B cell (primary cell): ENCODE data around the gene C19orf33. TPM values are rescaled to one million over a fixed set of nuclear protein-coding genes. Genes with fewer than 3 reads are reported as not detected.

Experiments
- ATAC-seq: fragments of 200-7000 bp; cut with Tn5 transposase; one replicate; pipeline ENCODE4 v1.10.0; 2021; ENCODE audit warnings: low read depth, mild to moderate bottlenecking, moderate number of reproducible peaks, moderate library complexity
- CTCF ChIA-PET: fragments of 350-600 bp; sonication (Branson Sonifier 250); formaldehyde crosslinking; loops from one replicate; lab custom pipeline; 2021; ENCODE audit warnings: antibody characterized with exemption, inconsistent platforms; lab: Charles Lee
- POLR2A ChIA-PET: fragments of 350-600 bp; sonication (Branson Sonifier 250); formaldehyde crosslinking; loops from one replicate; lab custom pipeline; 2021; ENCODE audit warnings: antibody characterized with exemption; lab: Charles Lee
- DNase-seq: peaks from one replicate; pipeline ENCODE4 v3.0.0; 2013
- H2AFZ ChIP-seq: 2 replicates; pipeline ENCODE4 v1.6.1; 2012; ENCODE audit warnings: mild to moderate bottlenecking, low read depth, low read length; ENCODE audit not compliant: insufficient read depth, poor library complexity, severe bottlenecking
- H3K27ac ChIP-seq, 2 donors: 1 replicate in 1 of 2; 2 replicates in 1 of 2; pipeline ENCODE4 v1.5.1; 2012 to 2013; ENCODE audit warnings: low read length in 2 of 2, mild to moderate bottlenecking in 2 of 2, moderate library complexity in 1 of 2
- H3K27me3 ChIP-seq, 4 experiments: fragments of 200-600 bp in 1 of 4; sonication (generic) in 1 of 4; replicated peaks in 1 of 4; 1 replicate in 2 of 4; 2 replicates in 2 of 4; pipeline versions ENCODE4 v1.6.1 to v1.7.0; 2013 to 2016; ENCODE audit warnings: low read length in 3 of 4, mild to moderate bottlenecking in 2 of 4, mixed read lengths in 1 of 4, moderate library complexity in 1 of 4; ENCODE audit not compliant: insufficient read depth in 4 of 4, control insufficient read depth in 3 of 4; ENCODE audit errors: control extremely low read depth in 1 of 4
- H3K36me3 ChIP-seq, 2 experiments: replicated peaks in 1 of 2; 1 replicate in 1 of 2; 2 replicates in 1 of 2; pipeline versions ENCODE4 v1.6.1 to v1.7.1; 2013; ENCODE audit warnings: low read length in 1 of 2; ENCODE audit not compliant: insufficient read depth in 2 of 2, control insufficient read depth in 1 of 2; ENCODE audit errors: control extremely low read depth in 1 of 2, extremely low read depth in 1 of 2
- H3K4me1 ChIP-seq, 2 donors: fragments of 200-600 bp in 1 of 2; sonication (generic) in 1 of 2; 1 replicate in 1 of 2; 2 replicates in 1 of 2; pipeline versions ENCODE4 v1.5.1 to v1.6.1; 2013 to 2017; ENCODE audit warnings: low read length in 2 of 2; ENCODE audit not compliant: control insufficient read depth in 2 of 2, insufficient read depth in 2 of 2
- H3K4me2 ChIP-seq: replicated peaks from 2 replicates; pipeline ENCODE3; 2012; ENCODE audit warnings: mild to moderate bottlenecking, low read depth, low read length; ENCODE audit not compliant: poor library complexity, severe bottlenecking
- H3K4me3 ChIP-seq, 5 experiments: fragments of 200-600 bp in 1 of 5; sonication (generic) in 1 of 5; 1 replicate in 3 of 5; 2 replicates in 2 of 5; pipeline versions ENCODE4 v1.5.1 to v1.7.0; 2011 to 2016; ENCODE audit warnings: low read length in 4 of 5, mild to moderate bottlenecking in 4 of 5, low read depth in 2 of 5, control low read depth in 1 of 5, moderate library complexity in 1 of 5; ENCODE audit not compliant: insufficient read depth in 1 of 5; ENCODE audit errors: control extremely low read depth in 1 of 5, extremely low read depth in 1 of 5
- H3K79me2 ChIP-seq: fragments of 200-600 bp; sonication (generic); one replicate; pipeline ENCODE4 v1.6.0; 2016; ENCODE audit warnings: low read length; ENCODE audit not compliant: control insufficient read depth, insufficient read depth
- H3K9ac ChIP-seq: fragments of 200-600 bp; sonication (generic); 2 replicates; pipeline ENCODE4 v1.6.1; 2017; ENCODE audit warnings: mild to moderate bottlenecking, low read length, moderate library complexity
- H3K9me3 ChIP-seq, 3 donors: one replicate each; pipeline versions ENCODE4 v1.6.1 to v1.7.1; 2013; ENCODE audit warnings: low read length in 2 of 3; ENCODE audit not compliant: control insufficient read depth in 2 of 3, insufficient read depth in 1 of 3; ENCODE audit errors: control extremely low read depth in 1 of 3
- H4K20me1 ChIP-seq: 2 replicates; pipeline ENCODE4 v1.6.0; 2012; ENCODE audit warnings: mild to moderate bottlenecking, low read length; ENCODE audit not compliant: insufficient read depth, control insufficient read depth, poor library complexity, severe bottlenecking
- H3K27ac Mint-ChIP-seq: one replicate; pipeline ENCODE4 v1.8.0; 2021; ENCODE audit warnings: mixed read lengths
- H3K27me3 Mint-ChIP-seq: one replicate; pipeline ENCODE4 v1.8.0; 2021; ENCODE audit warnings: mixed read lengths
- H3K4me1 Mint-ChIP-seq: one replicate; pipeline ENCODE4 v1.8.0; 2021; ENCODE audit warnings: mixed read lengths
- H3K4me3 Mint-ChIP-seq: one replicate; pipeline ENCODE4 v1.8.0; 2021; ENCODE audit warnings: mixed read lengths
- H3K9me3 Mint-ChIP-seq: one replicate; pipeline ENCODE4 v1.8.0; 2022; ENCODE audit warnings: mixed read lengths; ENCODE audit not compliant: insufficient read depth
- EZH2 ChIP-seq: IDR thresholded peaks from 2 replicates; pipeline ENCODE4 v1.6.1; 2012; ENCODE audit warnings: borderline replicate concordance, low read depth, mild to moderate bottlenecking, moderate library complexity, low read length; ENCODE audit not compliant: insufficient read depth, poor library complexity, severe bottlenecking
- WGBS: methylation state at CpG from one replicate; pipeline ENCODE4 v1.1.5; 2013; ENCODE audit warnings: missing lambda C conversion rate; ENCODE audit not compliant: insufficient coverage; 5-methylcytosine and 5-hydroxymethylcytosine counted together
- intact Hi-C: fragments of 100-400 bp; cut with micrococcal nuclease; formaldehyde crosslinking; loops from one replicate; pipeline ENCODE4 v1.10.0; 2022
- polyA plus RNA-seq: library from polyadenylated mRNA; depleted of rRNA; stranded (reverse); fragments of >200 nt; gene quantifications from 2 replicates; pipeline ENCODE4 v1.2.3, GENCODE V29; 2012
- total RNA-seq, 2 donors: library from RNA; stranded (reverse); fragments of 120-200 nt in 1 of 2; gene quantifications; 1 replicate in 1 of 2; 2 replicates in 1 of 2; pipeline versions ENCODE4 v1.2.3 to v1.2.4, GENCODE V29; 2013 to 2022
- TF ChIP-seq, protein P1 (sequence below): fragments of 200-600 bp; IDR thresholded peaks from one replicate; pipeline ENCODE4 v1.8.0; 2022; ENCODE audit warnings: antibody characterized with exemption, mild to moderate bottlenecking

Gene C19orf33
- total and polyA plus RNA-seq, 2 donors (not counting 1 experiment from before 2014, with no cell fraction given), result 1.2 TPM; not detected in 1

DNA sequence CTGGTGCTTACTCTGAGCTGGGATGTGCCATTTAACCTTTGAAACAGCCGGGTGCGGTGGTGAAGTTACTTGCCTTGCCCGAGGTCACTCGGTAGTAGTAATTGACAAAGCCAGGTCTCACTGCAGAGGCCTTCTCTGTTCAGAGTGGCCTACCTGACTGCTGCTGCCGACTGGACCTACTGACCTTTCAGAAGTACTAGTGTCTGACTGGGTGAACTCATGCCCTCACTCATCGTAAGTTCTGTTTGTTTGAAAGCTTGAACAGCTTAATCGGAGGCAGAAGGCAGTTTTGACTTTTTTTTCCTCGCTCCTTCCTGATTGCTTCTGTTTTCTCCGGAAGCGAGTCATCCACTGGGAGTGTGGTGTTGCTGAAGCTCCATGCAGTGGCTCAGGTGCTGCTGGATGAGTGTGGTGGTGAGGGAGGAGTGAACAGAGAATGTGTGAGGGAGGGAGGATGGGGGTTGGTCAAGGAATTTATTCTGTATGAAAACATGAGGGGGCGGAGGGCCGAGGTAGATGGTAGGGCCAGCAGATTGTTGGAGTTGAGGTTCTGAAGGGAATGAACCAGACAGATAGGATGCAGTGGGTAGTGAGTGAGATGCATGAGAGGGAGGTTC, 37.0 kb upstream of the C19orf33 start:
- H2AFZ ChIP-seq, result no peak overlapping the region
- POLR2A ChIA-PET, result interaction anchor here (0.7 kb wide), 1 partner anchor 60 kb away, joined by 3 read pairs; no protein-coding TSS in a partner anchor

More for the DNA sequence above, 37.0 kb upstream of the C19orf33 start:
- no peak overlapping the region for H3K4me3 ChIP-seq
- Mint-ChIP-seq H3K4me3 (peak overlapping the region; percentile 1), H3K9me3 (no peaks in the 10 kb centered on the region), H3K4me1 (peaks cover 42% of the 10 kb centered on the region), H3K27me3 (no peaks in the 10 kb centered on the region), H3K27ac (peak overlapping the region; percentile 4)
- intact Hi-C loops, result no loop called here
- peaks cover 12% of the 10 kb centered on the region for H4K20me1 ChIP-seq
- H3K27me3 ChIP-seq, result no peaks in the 10 kb centered on the region
- WGBS, result 90% methylated on average over 12 of the region's 12 CpGs
- no peaks in the 10 kb centered on the region for H3K9me3 ChIP-seq
- no peak overlapping the region for H3K4me2 ChIP-seq
- CTCF ChIA-PET, result interaction anchor here (0.6 to 1.0 kb wide), 4 partner anchors 40 to 370 kb away, joined by 3 to 5 read pairs (median 3); partner anchors contain the start of gene FAM98C
- H3K36me3 ChIP-seq, result no peaks in the 10 kb centered on the region
- no peak for TF ChIP-seq EZH2
- TF ChIP-seq, protein P1, sequence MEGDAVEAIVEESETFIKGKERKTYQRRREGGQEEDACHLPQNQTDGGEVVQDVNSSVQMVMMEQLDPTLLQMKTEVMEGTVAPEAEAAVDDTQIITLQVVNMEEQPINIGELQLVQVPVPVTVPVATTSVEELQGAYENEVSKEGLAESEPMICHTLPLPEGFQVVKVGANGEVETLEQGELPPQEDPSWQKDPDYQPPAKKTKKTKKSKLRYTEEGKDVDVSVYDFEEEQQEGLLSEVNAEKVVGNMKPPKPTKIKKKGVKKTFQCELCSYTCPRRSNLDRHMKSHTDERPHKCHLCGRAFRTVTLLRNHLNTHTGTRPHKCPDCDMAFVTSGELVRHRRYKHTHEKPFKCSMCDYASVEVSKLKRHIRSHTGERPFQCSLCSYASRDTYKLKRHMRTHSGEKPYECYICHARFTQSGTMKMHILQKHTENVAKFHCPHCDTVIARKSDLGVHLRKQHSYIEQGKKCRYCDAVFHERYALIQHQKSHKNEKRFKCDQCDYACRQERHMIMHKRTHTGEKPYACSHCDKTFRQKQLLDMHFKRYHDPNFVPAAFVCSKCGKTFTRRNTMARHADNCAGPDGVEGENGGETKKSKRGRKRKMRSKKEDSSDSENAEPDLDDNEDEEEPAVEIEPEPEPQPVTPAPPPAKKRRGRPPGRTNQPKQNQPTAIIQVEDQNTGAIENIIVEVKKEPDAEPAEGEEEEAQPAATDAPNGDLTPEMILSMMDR, result no peak
- peaks cover 65% of the 10 kb centered on the region for H3K79me2 ChIP-seq
- H3K9ac ChIP-seq, result no peak overlapping the region
- ATAC-seq, result no peak
- DNase-seq, result no peak
- no peak overlapping the region for H3K27ac ChIP-seq
- H3K4me1 ChIP-seq, result peaks cover 20 to 26% of the 10 kb centered on the region in 2 donors
